ENCODE measurements around the gene ECHS1. TPM values are rescaled to one million over a fixed set of nuclear protein-coding genes. Genes with fewer than 3 reads are reported as not detected.

ECHS1 gene
- total RNA-seq, 1 donor from 2014 or later, result 37.7 TPM

- DNase-seq (no peak), ATAC-seq (ENCODE audit: low read depth) (no peak)
- Mint-ChIP-seq H3K4me1 (peaks cover 4% of the 10 kb centered on the region), H3K9me3 (no peaks in the 10 kb centered on the region), H3K4me3 (no peak overlapping the region), H3K36me3 (ENCODE audit: low read depth) (no peaks in the 10 kb centered on the region), H3K27ac (no peak overlapping the region), H3K27me3 (peaks cover 41% of the 10 kb centered on the region)
- ChIA-PET POLR2A (no interaction called here), CTCF (no interaction called here)
- intact Hi-C loops (cut with micrococcal nuclease), result no loop called here
- TF ChIP-seq, protein P1, sequence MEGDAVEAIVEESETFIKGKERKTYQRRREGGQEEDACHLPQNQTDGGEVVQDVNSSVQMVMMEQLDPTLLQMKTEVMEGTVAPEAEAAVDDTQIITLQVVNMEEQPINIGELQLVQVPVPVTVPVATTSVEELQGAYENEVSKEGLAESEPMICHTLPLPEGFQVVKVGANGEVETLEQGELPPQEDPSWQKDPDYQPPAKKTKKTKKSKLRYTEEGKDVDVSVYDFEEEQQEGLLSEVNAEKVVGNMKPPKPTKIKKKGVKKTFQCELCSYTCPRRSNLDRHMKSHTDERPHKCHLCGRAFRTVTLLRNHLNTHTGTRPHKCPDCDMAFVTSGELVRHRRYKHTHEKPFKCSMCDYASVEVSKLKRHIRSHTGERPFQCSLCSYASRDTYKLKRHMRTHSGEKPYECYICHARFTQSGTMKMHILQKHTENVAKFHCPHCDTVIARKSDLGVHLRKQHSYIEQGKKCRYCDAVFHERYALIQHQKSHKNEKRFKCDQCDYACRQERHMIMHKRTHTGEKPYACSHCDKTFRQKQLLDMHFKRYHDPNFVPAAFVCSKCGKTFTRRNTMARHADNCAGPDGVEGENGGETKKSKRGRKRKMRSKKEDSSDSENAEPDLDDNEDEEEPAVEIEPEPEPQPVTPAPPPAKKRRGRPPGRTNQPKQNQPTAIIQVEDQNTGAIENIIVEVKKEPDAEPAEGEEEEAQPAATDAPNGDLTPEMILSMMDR (IDR thresholded peaks at IDR 0.05), result no peak
These were observed 30.2 kb downstream of the ECHS1 start for GRCh38 chr10:133342942-133343341.

GRCh38 chr10:133341983-133342382 lies 31.2 kb downstream of the ECHS1 start:
- peaks cover 4% of the 10 kb centered on the region for H3K4me1 Mint-ChIP-seq
- POLR2A ChIA-PET, result no interaction called here
- H3K36me3 Mint-ChIP-seq (ENCODE audit: low read depth), result no peaks in the 10 kb centered on the region
- no peaks in the 10 kb centered on the region for H3K9me3 Mint-ChIP-seq
- no peak overlapping the region for H3K4me3 Mint-ChIP-seq
- CTCF ChIA-PET, result no interaction called here
- peaks cover 41% of the 10 kb centered on the region for H3K27me3 Mint-ChIP-seq
- ATAC-seq (ENCODE audit: low read depth), result no peak
- TF ChIP-seq, protein P1 (IDR thresholded peaks at IDR 0.05), result no peak
- H3K27ac Mint-ChIP-seq, result no peak overlapping the region
- intact Hi-C loops (cut with micrococcal nuclease), result no loop called here
- DNase-seq, result no peak

DNA sequence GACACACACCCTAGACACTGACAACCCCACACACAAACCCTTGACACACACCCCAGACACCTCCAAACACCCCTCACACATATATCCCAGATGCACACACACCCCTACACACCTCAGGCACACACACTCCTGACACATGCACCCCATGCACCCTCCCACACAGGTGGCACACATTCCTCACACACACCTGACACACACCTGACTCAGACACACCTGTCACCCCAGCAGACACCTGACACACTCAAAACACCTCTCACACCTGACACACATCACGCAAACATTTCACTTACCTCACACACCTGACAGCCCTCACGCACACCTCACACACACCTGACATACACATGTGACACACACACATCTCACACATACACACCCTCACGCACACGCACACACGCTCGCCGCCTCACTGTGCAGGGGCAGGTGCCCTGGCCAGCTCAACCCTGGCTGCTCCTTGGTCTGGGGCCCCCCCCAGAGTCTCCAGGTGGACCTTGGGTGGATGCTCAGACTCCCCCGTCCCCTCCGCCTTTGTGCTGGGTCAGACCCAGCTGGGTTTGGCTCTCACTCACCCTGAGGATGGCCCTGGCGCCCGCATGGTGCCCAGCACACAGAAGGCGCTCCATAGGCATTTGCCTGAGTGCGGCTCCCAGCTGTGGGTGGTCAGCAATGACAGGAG lies 33.3 kb downstream of the ECHS1 start:
- no peak overlapping the region for H3K4me3 Mint-ChIP-seq
- intact Hi-C loops (cut with micrococcal nuclease), result no loop called here
- peaks cover 4% of the 10 kb centered on the region for H3K4me1 Mint-ChIP-seq
- DNase-seq, result no peak
- H3K36me3 Mint-ChIP-seq (ENCODE audit: low read depth), result no peaks in the 10 kb centered on the region
- H3K27ac Mint-ChIP-seq, result no peak overlapping the region
- ChIA-PET CTCF (no interaction called here), POLR2A (no interaction called here)
- ATAC-seq (ENCODE audit: low read depth), result no peak
- TF ChIP-seq, protein P1 (IDR thresholded peaks at IDR 0.05), result no peak
- peaks cover 27% of the 10 kb centered on the region for H3K27me3 Mint-ChIP-seq
- no peaks in the 10 kb centered on the region for H3K9me3 Mint-ChIP-seq

DNA sequence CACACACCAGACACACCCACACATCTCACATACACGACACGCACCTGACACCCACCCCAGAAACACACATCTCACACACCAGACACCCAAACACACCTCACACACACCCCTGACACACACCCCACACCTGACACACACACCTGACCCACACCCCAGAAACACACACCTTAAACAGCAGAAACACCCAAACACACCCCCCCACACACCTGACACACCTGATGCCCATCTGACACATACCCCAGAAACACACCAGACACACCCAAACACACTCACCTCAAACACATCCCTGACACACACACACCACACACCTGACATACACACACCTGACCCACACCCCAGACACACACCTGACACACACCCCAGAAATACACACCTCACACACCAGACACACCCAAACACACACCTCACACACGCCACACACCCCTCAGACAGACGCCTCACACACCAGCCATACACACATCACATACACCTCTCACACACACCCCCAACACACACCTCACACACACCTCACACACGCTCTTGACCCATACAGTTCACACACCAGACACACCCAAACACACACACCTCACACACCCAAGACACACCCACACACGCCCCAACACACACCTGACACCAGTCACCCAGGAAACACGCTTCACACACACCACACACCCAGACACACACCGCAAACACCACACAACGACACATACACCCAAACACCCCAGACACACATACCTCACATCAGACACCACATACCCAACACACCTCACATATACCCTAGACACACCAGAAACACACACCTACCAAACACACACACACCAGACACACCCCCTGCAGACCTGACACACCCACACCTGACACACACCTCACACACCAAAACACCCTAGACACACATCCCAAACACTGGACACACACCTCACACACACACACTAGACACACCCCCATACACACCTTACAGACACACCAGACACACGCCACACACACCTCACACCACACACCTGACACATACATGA lies 34.8 kb downstream of the ECHS1 start:
- Mint-ChIP-seq H3K27me3 (peaks cover 21% of the 10 kb centered on the region), H3K9me3 (no peaks in the 10 kb centered on the region), H3K4me1 (peaks cover 6% of the 10 kb centered on the region), H3K36me3 (ENCODE audit: low read depth) (no peaks in the 10 kb centered on the region), H3K4me3 (no peak overlapping the region), H3K27ac (no peak overlapping the region)
- TF ChIP-seq, protein P1 (IDR thresholded peaks at IDR 0.05), result no peak
- ATAC-seq (ENCODE audit: low read depth) (no peak), DNase-seq (no peak)
- ChIA-PET POLR2A (no interaction called here), CTCF (no interaction called here)
- intact Hi-C loops (cut with micrococcal nuclease), result no loop called here

DNA sequence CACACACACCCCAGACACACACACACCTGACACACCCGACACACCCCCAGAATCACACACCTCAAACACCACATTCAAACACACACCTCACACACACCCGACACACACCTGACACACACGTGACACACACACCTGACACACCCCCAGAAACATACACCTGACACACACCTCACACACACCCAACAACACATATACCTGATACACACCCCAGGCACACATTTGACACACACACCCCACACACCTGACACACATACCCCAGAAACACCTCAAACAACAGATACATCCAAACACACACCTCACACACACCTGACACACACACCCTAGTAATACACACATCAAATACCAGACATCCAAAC lies 35.8 kb downstream of the ECHS1 start:
- POLR2A ChIA-PET, result interaction anchor here (1.7 kb wide), 1 partner anchor 21 kb away, joined by 8 read pairs; the partner anchor contains the start of gene FUOM
- Mint-ChIP-seq H3K27me3 (peaks cover 19% of the 10 kb centered on the region), H3K9me3 (no peaks in the 10 kb centered on the region), H3K27ac (no peak overlapping the region), H3K36me3 (ENCODE audit: low read depth) (no peaks in the 10 kb centered on the region), H3K4me1 (peaks cover 6% of the 10 kb centered on the region), H3K4me3 (no peak overlapping the region)
- intact Hi-C loops (cut with micrococcal nuclease), result loop anchor here (2.0 kb wide), 1 partner anchor 19 kb away; no protein-coding TSS in a partner anchor
- CTCF ChIA-PET, result no interaction called here
- ATAC-seq (ENCODE audit: low read depth) (no peak), DNase-seq (no peak)
- TF ChIP-seq, protein P1 (IDR thresholded peaks at IDR 0.05), result no peak
